Testis (tissue), 2 donors: ENCODE measurements around the gene TMEFF1.

Experiments used
- POLR2A ChIP-seq: fragments of 450-650 bp; IDR thresholded peaks from one replicate; pipeline ENCODE4 v1.6.1; 2017; ENCODE audit warnings: antibody characterized with exemption, mild to moderate bottlenecking, moderate library complexity
- TF ChIP-seq, protein P1 (sequence below), 3 experiments: fragments of 450-650 bp in 2 of 3; fragments of 200-600 bp in 1 of 3; sonication (generic) in 1 of 3; IDR thresholded peaks; one replicate each; pipeline ENCODE4 v1.5.1; 2016 to 2019; ENCODE audit warnings: antibody characterized with exemption in 3 of 3, mild to moderate bottlenecking in 2 of 3, moderate library complexity in 1 of 3

DNA sequence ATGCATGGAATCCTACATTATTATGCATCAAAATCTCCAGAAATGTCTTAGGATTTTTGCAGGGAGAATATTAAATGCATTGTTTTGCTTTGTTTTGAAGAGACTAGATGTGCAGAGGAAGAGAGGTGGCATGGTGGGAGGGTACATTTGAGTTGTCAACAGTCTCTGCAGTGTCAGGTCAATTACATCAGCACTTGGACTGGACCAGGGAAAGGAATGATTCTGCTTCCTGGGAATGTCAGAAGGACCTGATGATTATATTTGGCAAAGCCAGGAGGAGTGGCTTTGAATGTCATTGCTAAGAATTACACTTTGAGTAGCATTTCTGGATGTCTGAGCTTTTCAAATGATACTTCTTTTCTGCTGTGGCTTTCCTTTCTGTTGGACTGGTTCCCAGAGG lies 17.5 kb upstream of the TMEFF1 start:
- TF ChIP-seq, protein P1, sequence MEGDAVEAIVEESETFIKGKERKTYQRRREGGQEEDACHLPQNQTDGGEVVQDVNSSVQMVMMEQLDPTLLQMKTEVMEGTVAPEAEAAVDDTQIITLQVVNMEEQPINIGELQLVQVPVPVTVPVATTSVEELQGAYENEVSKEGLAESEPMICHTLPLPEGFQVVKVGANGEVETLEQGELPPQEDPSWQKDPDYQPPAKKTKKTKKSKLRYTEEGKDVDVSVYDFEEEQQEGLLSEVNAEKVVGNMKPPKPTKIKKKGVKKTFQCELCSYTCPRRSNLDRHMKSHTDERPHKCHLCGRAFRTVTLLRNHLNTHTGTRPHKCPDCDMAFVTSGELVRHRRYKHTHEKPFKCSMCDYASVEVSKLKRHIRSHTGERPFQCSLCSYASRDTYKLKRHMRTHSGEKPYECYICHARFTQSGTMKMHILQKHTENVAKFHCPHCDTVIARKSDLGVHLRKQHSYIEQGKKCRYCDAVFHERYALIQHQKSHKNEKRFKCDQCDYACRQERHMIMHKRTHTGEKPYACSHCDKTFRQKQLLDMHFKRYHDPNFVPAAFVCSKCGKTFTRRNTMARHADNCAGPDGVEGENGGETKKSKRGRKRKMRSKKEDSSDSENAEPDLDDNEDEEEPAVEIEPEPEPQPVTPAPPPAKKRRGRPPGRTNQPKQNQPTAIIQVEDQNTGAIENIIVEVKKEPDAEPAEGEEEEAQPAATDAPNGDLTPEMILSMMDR (IDR thresholded peaks at IDR 0.05): no peak
- no peak for TF ChIP-seq POLR2A
